DOHH2 (cell line): ENCODE data around the gene SCAMP1.

Experiments
- H3F3A ChIP-seq: fragments of 200-600 bp; sonication (generic), shearing (Covaris generic); 2 replicates; pipeline ENCODE4 v1.6.0; 2016; ENCODE audit warnings: antibody characterized with exemption, mild to moderate bottlenecking; ENCODE audit not compliant: control insufficient read depth, insufficient read depth
- H3K27ac ChIP-seq: fragments of 200-600 bp; sonication (generic); 2 replicates; pipeline ENCODE4 v1.5.1; 2014; ENCODE audit warnings: low read depth, mild to moderate bottlenecking, low read length, moderate library complexity
- H3K27me3 ChIP-seq: fragments of 200-600 bp; sonication (generic); 2 replicates; pipeline ENCODE4 v1.6.1; 2014; ENCODE audit warnings: mild to moderate bottlenecking, low read length, mixed read lengths; ENCODE audit not compliant: control insufficient read depth
- H3K36me3 ChIP-seq: fragments of 200-600 bp; sonication (generic); 2 replicates; pipeline ENCODE4 v1.6.1; 2014; ENCODE audit warnings: mild to moderate bottlenecking, low read length, moderate library complexity, mixed read lengths; ENCODE audit not compliant: control insufficient read depth
- H3K4me1 ChIP-seq: fragments of 200-600 bp; sonication (generic); 2 replicates; pipeline ENCODE4 v1.6.1; 2014; ENCODE audit warnings: mild to moderate bottlenecking, low read length, mixed read lengths; ENCODE audit not compliant: control insufficient read depth
- H3K4me2 ChIP-seq: fragments of 200-600 bp; sonication (generic); 2 replicates; pipeline ENCODE4 v1.6.0; 2014; ENCODE audit warnings: mild to moderate bottlenecking, low read length, moderate library complexity
- H3K4me3 ChIP-seq: fragments of 200-600 bp; sonication (generic); 2 replicates; pipeline ENCODE4 v1.5.1; 2014; ENCODE audit warnings: mild to moderate bottlenecking, low read length, mixed read lengths
- H3K79me2 ChIP-seq: fragments of 200-600 bp; sonication (generic); 2 replicates; pipeline ENCODE4 v1.6.1; 2014; ENCODE audit warnings: mild to moderate bottlenecking, low read length, mixed read lengths; ENCODE audit not compliant: control insufficient read depth
- H3K9me2 ChIP-seq: fragments of 200-600 bp; sonication (generic); replicated peaks from 2 replicates; pipeline ENCODE4 v1.6.1; 2014; ENCODE audit warnings: mild to moderate bottlenecking, low read length, mixed read lengths; ENCODE audit not compliant: control insufficient read depth
- H3K9me3 ChIP-seq: fragments of 200-600 bp; sonication (generic); 2 replicates; pipeline ENCODE4 v1.6.1; 2014; ENCODE audit warnings: antibody characterized with exemption, low read length, mixed read lengths; ENCODE audit not compliant: control insufficient read depth, insufficient read depth
- H4K20me1 ChIP-seq: fragments of 200-600 bp; sonication (generic); 2 replicates; pipeline ENCODE4 v1.6.0; 2014; ENCODE audit warnings: low read depth, mild to moderate bottlenecking, antibody characterized with exemption, low read length, moderate library complexity; ENCODE audit not compliant: control insufficient read depth, insufficient read depth
- EZH2phosphoT487 ChIP-seq: fragments of 200-600 bp; sonication (generic); IDR thresholded peaks from 2 replicates; pipeline ENCODE4 v1.6.1; 2017; ENCODE audit warnings: borderline replicate concordance, mild to moderate bottlenecking, antibody characterized with exemption, low read length, moderate library complexity, mixed read lengths
- TF ChIP-seq, protein P1 (sequence below): fragments of 200-600 bp; sonication (generic); IDR thresholded peaks from one replicate; pipeline ENCODE4 v1.5.1; 2014; ENCODE audit warnings: antibody characterized with exemption, mild to moderate bottlenecking, low read depth, low read length; ENCODE audit not compliant: poor library complexity, severe bottlenecking

SCAMP1 gene

DNA sequence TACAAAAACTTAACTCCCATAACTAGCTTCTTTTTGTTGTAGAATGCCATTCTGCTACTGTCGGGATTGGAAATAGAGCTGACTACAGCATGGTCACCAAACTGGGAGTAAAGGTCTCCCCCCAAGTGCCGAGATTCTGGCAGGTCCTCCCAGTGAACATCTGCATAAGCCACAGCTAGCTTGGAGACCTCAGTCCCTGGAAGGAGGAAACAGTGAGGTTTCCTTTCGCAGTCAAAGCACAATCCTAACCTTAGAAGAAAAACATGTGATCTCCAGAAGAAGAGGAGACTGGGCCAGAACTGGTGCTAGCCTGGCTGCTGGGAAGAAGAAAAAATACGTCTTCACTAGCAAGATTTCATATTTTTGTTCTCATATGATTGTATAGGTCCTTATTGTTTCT lies 127.4 kb downstream of the SCAMP1 start:
- 0 out of 2 replicates have a peak, but pooled peaks cover under 1% of the 10 kb centered on the region for H3F3A ChIP-seq
- no peaks in the 10 kb centered on the region for H3K9me2 ChIP-seq
- H3K36me3 ChIP-seq, result peaks cover 9% of the 10 kb centered on the region; the same call in 1 of the 2 replicates
- no peak overlapping the region for H3K4me2 ChIP-seq
- H3K4me3 ChIP-seq, result no peak overlapping the region
- no peaks in the 10 kb centered on the region for H4K20me1 ChIP-seq
- H3K27me3 ChIP-seq, result no peaks in the 10 kb centered on the region
- peaks cover 18% of the 10 kb centered on the region for H3K4me1 ChIP-seq
- no peaks in the 10 kb centered on the region for H3K79me2 ChIP-seq
- no peak overlapping the region for H3K27ac ChIP-seq
- H3K9me3 ChIP-seq, result no peaks in the 10 kb centered on the region
- TF ChIP-seq EZH2phosphoT487, result no peak
- TF ChIP-seq, protein P1, sequence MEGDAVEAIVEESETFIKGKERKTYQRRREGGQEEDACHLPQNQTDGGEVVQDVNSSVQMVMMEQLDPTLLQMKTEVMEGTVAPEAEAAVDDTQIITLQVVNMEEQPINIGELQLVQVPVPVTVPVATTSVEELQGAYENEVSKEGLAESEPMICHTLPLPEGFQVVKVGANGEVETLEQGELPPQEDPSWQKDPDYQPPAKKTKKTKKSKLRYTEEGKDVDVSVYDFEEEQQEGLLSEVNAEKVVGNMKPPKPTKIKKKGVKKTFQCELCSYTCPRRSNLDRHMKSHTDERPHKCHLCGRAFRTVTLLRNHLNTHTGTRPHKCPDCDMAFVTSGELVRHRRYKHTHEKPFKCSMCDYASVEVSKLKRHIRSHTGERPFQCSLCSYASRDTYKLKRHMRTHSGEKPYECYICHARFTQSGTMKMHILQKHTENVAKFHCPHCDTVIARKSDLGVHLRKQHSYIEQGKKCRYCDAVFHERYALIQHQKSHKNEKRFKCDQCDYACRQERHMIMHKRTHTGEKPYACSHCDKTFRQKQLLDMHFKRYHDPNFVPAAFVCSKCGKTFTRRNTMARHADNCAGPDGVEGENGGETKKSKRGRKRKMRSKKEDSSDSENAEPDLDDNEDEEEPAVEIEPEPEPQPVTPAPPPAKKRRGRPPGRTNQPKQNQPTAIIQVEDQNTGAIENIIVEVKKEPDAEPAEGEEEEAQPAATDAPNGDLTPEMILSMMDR, result no peak

DNA sequence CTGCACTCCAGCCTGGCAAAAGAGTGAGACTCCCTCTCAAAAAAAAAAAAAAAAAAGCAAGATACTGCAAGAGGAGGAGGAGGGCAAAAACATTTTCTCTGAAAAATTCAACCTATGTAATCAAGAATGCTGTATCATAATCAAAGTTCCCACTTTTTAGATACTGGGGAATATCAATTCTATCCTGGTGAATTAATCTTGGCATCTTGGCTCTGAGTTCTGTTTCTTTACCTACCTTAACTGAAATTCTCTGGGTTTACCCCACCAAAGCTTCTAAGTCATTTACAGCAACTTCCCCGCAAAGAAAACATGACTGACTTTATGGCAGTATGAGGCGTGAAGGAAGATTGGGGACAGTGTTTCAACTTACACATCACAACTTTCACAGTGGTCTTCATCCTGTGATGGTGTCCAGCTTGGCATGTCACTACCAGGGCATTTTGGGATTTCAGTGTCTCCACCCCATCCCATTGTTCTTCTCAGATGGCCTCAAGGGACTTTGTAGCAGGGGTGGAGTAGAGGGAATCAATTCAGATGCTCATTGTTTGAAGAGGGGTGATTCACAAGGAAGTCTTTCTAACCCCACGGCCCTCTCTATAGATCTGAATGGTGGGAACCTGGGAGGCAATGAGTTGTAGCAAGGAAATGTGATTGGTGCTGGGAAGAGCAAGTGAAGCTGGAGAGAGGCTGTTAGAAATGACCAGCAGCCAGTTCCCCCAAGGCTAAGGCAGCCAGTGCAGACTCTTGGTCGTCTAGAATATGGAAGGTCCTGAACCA lies 130.5 kb downstream of the SCAMP1 start:
- Histone ChIP-seq H3F3A (no peaks in the 10 kb centered on the region), H3K9me3 (no peaks in the 10 kb centered on the region), H3K4me1 (peaks cover 3% of the 10 kb centered on the region), H3K9me2 (no peaks in the 10 kb centered on the region), H3K4me2 (no peak overlapping the region), H3K79me2 (no peaks in the 10 kb centered on the region), H3K27me3 (no peaks in the 10 kb centered on the region), H3K27ac (no peak overlapping the region), H3K4me3 (no peak overlapping the region), H4K20me1 (no peaks in the 10 kb centered on the region), H3K36me3 (peaks cover 9% of the 10 kb centered on the region; the same call in 1 of the 2 replicates)
- TF ChIP-seq, protein P1, result no peak
- TF ChIP-seq EZH2phosphoT487, result no peak

DNA sequence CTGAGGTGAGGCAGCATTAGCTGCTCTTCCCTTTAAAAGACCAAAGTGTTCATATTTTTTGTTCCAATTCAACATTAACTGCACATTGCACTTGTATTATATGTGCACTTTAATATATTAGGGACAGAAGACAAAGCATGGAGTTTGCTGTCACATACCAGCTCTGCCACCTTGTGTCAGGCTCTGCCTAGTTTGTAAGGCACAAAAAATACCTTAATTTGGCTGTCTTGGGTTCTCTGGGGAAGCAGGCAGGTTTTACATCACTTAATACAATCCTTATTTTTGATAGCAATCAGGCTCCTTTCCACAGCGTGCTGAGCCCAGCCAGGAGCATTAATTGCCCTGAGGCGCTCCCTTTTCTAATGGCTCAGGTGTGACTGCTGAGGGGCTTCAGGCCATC lies 131.8 kb downstream of the SCAMP1 start:
- peaks cover 9% of the 10 kb centered on the region; the same call in 1 of the 2 replicates for H3K36me3 ChIP-seq
- H4K20me1 ChIP-seq, result no peaks in the 10 kb centered on the region
- H3F3A ChIP-seq, result no peaks in the 10 kb centered on the region
- H3K9me3 ChIP-seq, result no peaks in the 10 kb centered on the region
- H3K4me3 ChIP-seq, result no peak overlapping the region
- no peak overlapping the region for H3K4me2 ChIP-seq
- no peak overlapping the region for H3K27ac ChIP-seq
- H3K79me2 ChIP-seq, result no peaks in the 10 kb centered on the region
- no peaks in the 10 kb centered on the region for H3K9me2 ChIP-seq
- H3K27me3 ChIP-seq, result no peaks in the 10 kb centered on the region
- peaks cover 11% of the 10 kb centered on the region for H3K4me1 ChIP-seq
- no peak for TF ChIP-seq EZH2phosphoT487
- TF ChIP-seq, protein P1, result no peak
